Suprapubic skin (tissue), 4 donors: ENCODE measurements around the gene TLCD3B. TPM values are rescaled to one million over a fixed set of nuclear protein-coding genes. Genes with fewer than 3 reads are reported as not detected.

Experiments used
- DNase-seq, 2 donors: peaks; one replicate each; pipeline ENCODE4 v3.0.0-alpha.2; 2019; ENCODE audit warnings: low spot score in 2 of 2
- H3K27ac ChIP-seq: fragments of 200-600 bp; sonication (generic); one replicate; pipeline ENCODE4 v1.5.1; 2019
- H3K27me3 ChIP-seq: fragments of 200-600 bp; sonication (generic); one replicate; pipeline ENCODE4 v1.5.1; 2019
- H3K36me3 ChIP-seq: fragments of 200-600 bp; sonication (generic); one replicate; pipeline ENCODE4 v1.5.1; 2019
- H3K4me1 ChIP-seq: fragments of 200-600 bp; sonication (generic); one replicate; pipeline ENCODE4 v1.5.1; 2019
- H3K4me3 ChIP-seq: fragments of 200-600 bp; sonication (generic); one replicate; pipeline ENCODE4 v1.5.1; 2019; ENCODE audit warnings: mild to moderate bottlenecking
- H3K9me3 ChIP-seq: fragments of 200-600 bp; sonication (generic); one replicate; pipeline ENCODE4 v1.5.1; 2019
- EP300 ChIP-seq: sonication (generic); formaldehyde crosslinking; IDR thresholded peaks from one replicate; pipeline ENCODE4 v1.6.1; 2017; ENCODE audit warnings: antibody characterized with exemption
- POLR2A ChIP-seq, 2 donors: fragments of 450-650 bp; IDR thresholded peaks; one replicate each; pipeline ENCODE4 v1.6.1; 2017; ENCODE audit warnings: antibody characterized with exemption in 2 of 2, mild to moderate bottlenecking in 2 of 2, moderate library complexity in 2 of 2
- POLR2AphosphoS5 ChIP-seq, 3 donors: sonication (generic); formaldehyde crosslinking; IDR thresholded peaks; one replicate each; pipeline ENCODE4 v1.6.1; 2017; ENCODE audit warnings: antibody characterized with exemption in 3 of 3
- WGBS: methylation state at CpG from one replicate; pipeline ENCODE4 v1.1.5; 2018; 5-methylcytosine and 5-hydroxymethylcytosine counted together
- total RNA-seq, 4 donors: library from RNA; depleted of rRNA; stranded (reverse); fragments of >200 nt; gene quantifications; one replicate each; pipeline ENCODE4 v1.1.0, GENCODE V29; 2016
- TF ChIP-seq, protein P1 (sequence below), 2 donors: fragments of 200-600 bp in 1 of 2; fragments of 450-650 bp in 1 of 2; sonication (generic) in 1 of 2; IDR thresholded peaks; one replicate each; pipeline ENCODE4 v1.5.1; 2016 to 2019; ENCODE audit warnings: antibody characterized with exemption in 2 of 2, mild to moderate bottlenecking in 1 of 2, moderate library complexity in 1 of 2

Gene TLCD3B
- total RNA-seq, 4 donors from 2014 or later: 0.81 to 1.4 TPM; not detected in 2

DNA sequence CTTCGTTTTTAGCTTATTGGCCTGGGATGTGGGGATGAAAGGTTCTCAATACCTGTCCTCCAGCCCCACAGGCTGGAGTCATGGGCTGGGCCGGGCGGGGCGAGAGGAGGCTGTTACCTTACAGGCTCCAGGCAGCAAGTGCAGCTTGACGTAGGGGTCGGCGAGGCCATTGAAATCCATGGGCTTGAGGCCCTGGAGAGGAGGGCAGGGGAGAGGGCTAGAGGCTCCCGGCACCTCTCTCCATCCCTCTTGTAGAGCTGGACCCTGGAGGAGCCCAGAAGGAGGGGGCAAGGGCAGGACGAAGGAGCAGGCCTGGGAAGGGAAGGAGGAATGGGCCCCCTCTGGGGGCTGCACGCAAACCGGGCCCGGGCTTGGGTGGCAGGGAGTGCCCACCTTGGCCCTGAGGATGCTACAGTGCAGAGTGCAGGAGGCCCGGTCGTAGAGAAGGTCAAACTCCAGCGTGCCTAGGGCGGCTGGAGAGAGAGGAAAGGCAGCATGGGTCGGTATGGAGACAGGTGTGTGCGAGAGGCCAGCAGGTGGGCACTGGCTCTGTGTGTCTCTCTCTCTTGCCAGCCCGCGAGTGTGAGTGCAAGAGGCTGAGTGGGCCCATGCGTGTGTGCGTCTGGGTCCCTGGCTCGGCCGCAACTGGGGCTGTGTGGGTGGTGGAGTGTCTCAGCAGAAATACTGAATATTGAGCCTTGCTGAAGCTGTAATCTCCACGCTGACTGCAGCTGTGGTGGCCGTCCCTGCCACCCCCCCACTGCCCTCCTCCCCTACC is 21.8 kb downstream of the TLCD3B start:
- Histone ChIP-seq H3K4me3 (no peak overlapping the region), H3K36me3 (peaks cover 2% of the 10 kb centered on the region), H3K27me3 (peaks cover 40% of the 10 kb centered on the region), H3K4me1 (peaks cover 25% of the 10 kb centered on the region), H3K9me3 (no peaks in the 10 kb centered on the region), H3K27ac (no peak overlapping the region)
- TF ChIP-seq POLR2AphosphoS5 (IDR thresholded peaks at IDR 0.05): no peak
- no peak for TF ChIP-seq POLR2A (IDR thresholded peaks at IDR 0.05)
- no peak for TF ChIP-seq EP300
- TF ChIP-seq, protein P1, sequence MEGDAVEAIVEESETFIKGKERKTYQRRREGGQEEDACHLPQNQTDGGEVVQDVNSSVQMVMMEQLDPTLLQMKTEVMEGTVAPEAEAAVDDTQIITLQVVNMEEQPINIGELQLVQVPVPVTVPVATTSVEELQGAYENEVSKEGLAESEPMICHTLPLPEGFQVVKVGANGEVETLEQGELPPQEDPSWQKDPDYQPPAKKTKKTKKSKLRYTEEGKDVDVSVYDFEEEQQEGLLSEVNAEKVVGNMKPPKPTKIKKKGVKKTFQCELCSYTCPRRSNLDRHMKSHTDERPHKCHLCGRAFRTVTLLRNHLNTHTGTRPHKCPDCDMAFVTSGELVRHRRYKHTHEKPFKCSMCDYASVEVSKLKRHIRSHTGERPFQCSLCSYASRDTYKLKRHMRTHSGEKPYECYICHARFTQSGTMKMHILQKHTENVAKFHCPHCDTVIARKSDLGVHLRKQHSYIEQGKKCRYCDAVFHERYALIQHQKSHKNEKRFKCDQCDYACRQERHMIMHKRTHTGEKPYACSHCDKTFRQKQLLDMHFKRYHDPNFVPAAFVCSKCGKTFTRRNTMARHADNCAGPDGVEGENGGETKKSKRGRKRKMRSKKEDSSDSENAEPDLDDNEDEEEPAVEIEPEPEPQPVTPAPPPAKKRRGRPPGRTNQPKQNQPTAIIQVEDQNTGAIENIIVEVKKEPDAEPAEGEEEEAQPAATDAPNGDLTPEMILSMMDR (IDR thresholded peaks at IDR 0.05): no peak
- no peak for DNase-seq
- 48% methylated on average over 23 of the region's 26 CpGs for WGBS

DNA sequence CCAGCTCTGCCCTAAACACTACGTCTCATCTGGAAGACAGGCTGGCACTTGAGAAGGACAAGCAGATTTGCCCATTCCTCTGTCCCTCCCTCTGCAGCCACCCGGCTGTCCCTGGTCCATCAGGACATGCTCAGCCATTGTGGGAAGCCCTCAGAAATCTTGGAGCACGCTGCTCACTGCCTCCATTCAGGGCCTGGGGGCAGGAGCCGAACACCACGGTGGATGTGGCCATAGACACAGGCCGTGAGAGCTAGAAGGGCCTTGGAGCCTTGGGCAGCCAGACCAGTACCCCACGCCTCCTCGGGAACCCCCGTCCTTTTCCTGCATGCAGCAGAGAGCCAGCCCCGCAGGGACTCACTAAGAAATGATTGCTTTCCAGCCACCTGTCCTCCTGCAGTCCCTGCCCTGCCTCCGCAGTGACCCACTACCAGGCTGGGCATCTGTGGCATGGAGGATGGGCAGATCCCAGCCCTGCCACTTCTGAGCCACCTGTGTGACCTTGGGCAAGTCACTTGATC is 23.6 kb downstream of the TLCD3B start:
- Histone ChIP-seq H3K4me1 (peaks cover 25% of the 10 kb centered on the region), H3K36me3 (peaks cover 11% of the 10 kb centered on the region), H3K4me3 (no peak overlapping the region), H3K9me3 (no peaks in the 10 kb centered on the region), H3K27ac (no peak overlapping the region), H3K27me3 (peaks cover 40% of the 10 kb centered on the region)
- TF ChIP-seq, protein P1 (IDR thresholded peaks at IDR 0.05): no peak
- no peak for TF ChIP-seq POLR2AphosphoS5 (IDR thresholded peaks at IDR 0.05)
- TF ChIP-seq EP300: no peak
- TF ChIP-seq POLR2A (IDR thresholded peaks at IDR 0.05): no peak
- no peak for DNase-seq
- WGBS: 70% methylated on average over 3 of the region's 11 CpGs

DNA sequence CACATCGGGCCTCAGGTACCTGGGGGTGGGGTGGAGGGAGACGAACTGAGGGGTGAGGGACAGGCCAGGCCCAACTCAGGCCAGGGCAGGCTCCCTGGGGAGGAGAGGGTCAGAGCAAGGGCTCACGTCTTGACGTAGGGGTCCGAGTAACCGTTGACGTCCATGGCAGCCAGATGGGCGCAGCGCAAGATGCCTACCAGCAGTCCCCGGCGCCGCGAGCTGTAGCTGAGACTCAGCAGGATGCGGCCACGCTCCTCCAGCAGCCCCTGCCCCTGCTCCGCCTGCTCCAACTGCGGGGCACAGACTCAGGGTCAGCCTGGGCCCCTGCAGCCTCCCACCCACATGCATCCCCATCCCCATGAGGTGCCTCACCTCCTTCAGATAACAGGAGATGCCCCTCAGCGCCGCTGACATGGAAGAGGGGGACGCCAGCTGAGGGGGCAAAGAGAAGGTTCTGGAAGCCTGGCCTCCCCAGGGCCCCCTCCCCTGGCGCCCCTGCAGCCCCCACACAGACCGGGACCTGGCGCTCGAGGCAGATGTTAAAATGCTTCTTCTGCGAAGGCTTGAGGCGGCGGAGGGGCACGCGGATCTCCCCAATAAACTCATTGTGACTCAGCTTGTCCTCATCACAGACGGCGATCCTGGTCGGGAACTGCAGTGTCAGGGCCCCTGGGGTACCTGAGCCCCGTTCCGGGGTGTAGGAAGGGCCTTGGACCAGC is 24.3 kb downstream of the TLCD3B start:
- Histone ChIP-seq H3K4me1 (peaks cover 24% of the 10 kb centered on the region), H3K27me3 (peaks cover 34% of the 10 kb centered on the region), H3K27ac (no peak overlapping the region), H3K36me3 (peaks cover 18% of the 10 kb centered on the region), H3K9me3 (no peaks in the 10 kb centered on the region), H3K4me3 (no peak overlapping the region)
- TF ChIP-seq EP300 (no peak), POLR2A (IDR thresholded peaks at IDR 0.05) (no peak), POLR2AphosphoS5 (IDR thresholded peaks at IDR 0.05) (no peak)
- TF ChIP-seq, protein P1 (IDR thresholded peaks at IDR 0.05): no peak
- DNase-seq: no peak
- 73% methylated on average over 25 of the region's 34 CpGs for WGBS

- Histone ChIP-seq H3K27me3 (peaks cover 27% of the 10 kb centered on the region), H3K27ac (no peak overlapping the region), H3K36me3 (peaks cover 25% of the 10 kb centered on the region), H3K4me3 (no peak overlapping the region), H3K4me1 (peaks cover 16% of the 10 kb centered on the region), H3K9me3 (no peaks in the 10 kb centered on the region)
- 80% methylated on average over 16 of the region's 18 CpGs for WGBS
- no peak for DNase-seq
- TF ChIP-seq, protein P1 (IDR thresholded peaks at IDR 0.05): no peak
- TF ChIP-seq POLR2A (IDR thresholded peaks at IDR 0.05): no peak
- TF ChIP-seq EP300: no peak
- no peak for TF ChIP-seq POLR2AphosphoS5 (IDR thresholded peaks at IDR 0.05)
These were observed 25.0 kb downstream of the TLCD3B start for GRCh38 chr16:30006095-30006473.
